HG03469 (cell line): ENCODE data around the gene SMG1.
"Not testable (repeated sequence)": the region's sequence is repeated elsewhere in the genome, so short reads cannot be mapped to it uniquely, and the experiment has no call there.

Source experiments
- ATAC-seq: cut with Tn5 transposase; IDR thresholded peaks from one replicate; pipeline ENCODE4 v1.9.1; 2021; ENCODE audit warnings: mild to moderate bottlenecking, moderate library complexity, moderate number of reproducible peaks; ENCODE audit not compliant: unreplicated experiment

SMG1 gene

DNA sequence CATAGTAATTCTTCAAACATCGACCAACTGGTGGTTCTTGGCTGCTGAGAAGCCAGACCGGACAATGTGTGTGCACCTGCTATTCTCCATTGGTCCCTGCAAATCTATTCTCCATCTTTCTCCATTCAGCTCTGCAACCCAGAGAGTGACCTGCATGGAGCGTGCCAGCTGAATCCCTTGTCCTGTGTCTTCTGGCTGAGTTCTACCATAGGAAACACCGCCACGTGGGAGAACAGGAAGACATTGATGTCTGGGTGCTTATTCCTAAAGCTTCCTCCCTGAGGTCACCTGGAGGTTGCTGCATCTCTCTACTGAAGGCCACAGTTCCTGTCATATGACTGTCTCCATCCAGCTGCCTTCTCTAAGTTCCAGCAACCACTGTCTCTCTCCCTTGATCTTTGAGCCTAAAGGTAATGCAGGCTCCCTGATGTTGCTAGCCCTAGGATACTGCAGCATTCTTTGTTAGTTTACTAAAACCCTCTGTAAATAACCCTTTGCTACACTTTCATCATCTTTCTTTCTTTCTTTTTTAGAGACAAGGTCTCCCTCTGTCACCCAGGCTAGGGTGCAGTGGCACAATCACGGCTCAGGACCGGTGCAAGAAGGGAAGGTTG, 10.6 kb upstream of the SMG1 start:
- no peak for ATAC-seq

DNA sequence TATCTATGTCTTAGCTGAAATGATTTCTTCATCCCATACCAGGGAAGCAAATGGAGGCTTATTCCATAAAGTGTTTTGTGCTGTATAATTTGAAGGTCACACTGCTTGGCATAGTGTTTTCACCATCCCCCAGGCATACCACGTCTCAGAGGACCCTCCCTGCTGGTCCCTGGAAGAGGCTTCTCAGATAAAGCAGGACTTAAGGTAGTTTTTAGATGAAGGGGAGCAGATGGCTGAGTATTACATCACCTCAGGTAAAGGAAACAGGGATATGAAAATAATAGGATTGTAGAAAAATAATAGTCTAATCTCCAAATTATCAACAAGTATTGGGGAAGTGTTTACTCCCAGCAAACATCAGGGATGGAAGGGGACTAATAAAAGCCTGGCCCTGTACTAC, 7.3 kb upstream of the SMG1 start:
- no peak for ATAC-seq

DNA sequence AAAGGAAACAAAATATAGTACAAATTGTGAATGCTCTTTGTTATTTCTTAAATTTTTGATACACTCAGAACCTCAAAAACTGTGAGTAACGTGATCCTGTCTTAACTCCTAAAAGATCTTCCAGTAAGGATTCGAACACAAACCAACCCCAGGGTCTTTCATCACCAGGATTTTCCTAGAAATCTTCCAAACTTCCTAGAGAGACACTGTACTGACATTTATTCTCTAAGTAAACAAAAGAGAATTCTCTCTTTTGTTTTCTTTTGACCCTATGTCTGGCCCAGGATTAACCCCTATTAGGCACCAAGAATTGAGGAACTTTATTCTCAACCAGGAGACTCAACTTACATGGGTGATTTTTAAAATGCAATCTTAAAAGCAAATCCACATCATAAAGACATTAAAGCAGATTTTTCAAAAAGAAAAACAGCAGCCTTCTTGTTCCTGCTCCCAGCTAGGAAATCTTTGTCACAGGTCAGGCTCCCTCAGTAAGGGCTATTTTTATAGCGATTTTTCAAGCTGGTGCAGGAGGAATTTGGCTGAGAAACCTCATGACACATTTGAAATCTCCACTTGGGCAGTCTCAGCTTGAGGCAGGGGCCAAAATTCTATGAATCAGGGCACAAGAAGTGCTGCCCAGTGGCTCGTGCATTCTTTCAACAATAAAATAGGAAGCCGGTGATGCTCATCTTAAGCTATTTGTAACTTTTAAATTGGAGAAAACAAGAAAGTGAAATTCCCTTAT, 6.2 kb upstream of the SMG1 start:
- ATAC-seq: no peak

DNA sequence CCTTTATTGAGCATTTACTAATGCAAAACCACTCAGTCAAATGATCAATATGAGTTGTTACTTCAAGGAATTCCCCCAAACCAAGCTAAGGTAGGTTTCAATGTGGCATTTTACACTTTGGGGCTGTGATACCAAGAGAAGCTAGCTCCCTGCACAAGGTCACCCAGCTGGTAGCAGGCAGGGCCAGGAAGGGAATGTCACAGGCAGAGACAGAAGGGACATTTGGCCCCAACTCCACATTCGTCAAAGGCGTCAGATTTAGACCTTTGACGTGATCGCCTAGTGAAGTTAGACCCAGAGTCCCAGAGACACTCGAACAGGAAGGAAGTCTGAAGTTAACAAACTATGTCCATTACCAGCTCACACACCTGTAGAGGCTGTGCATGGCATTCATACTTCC, 5.5 kb upstream of the SMG1 start:
- ATAC-seq: no peak

DNA sequence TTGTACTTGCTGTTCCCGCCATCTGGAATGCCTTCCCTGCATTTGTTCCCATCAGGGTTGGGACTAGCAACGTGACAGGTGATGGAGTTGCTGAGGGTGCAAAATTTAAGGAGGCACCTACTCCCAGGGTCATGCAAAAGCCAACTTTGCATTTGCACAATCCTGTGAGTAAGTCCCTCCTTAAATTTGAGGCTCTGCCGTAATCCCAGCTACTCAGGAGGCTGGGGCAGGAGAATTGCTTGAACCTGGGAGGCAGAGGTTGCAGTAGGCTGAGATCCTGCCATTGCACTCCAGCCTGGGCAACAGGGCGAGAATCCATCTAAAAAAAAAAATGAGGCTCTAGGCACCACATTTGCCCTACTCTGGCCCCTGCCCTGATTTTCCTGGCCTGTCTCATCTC, 3.9 kb upstream of the SMG1 start:
- ATAC-seq: not testable (repeated sequence)

DNA sequence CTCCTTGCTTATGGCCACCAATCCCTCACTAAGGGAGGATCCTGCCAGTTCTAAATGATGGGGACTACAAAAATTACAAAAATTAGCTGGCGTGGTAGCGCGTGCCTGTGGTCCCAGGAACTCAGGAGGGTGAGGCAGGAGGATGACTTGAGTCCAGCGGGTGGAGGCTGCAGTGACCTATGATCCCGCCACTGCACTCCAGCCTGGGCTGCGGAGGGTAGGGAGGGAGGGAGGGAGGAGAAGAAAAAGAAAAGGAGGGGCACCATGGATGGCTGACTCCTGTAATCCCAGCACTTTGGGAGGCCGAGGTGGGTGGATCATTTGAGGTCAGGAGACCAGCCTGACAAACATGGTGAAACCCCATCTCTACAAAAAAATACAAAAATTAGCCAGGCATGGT, 1.9 kb upstream of the SMG1 start:
- ATAC-seq: not testable (repeated sequence)

DNA sequence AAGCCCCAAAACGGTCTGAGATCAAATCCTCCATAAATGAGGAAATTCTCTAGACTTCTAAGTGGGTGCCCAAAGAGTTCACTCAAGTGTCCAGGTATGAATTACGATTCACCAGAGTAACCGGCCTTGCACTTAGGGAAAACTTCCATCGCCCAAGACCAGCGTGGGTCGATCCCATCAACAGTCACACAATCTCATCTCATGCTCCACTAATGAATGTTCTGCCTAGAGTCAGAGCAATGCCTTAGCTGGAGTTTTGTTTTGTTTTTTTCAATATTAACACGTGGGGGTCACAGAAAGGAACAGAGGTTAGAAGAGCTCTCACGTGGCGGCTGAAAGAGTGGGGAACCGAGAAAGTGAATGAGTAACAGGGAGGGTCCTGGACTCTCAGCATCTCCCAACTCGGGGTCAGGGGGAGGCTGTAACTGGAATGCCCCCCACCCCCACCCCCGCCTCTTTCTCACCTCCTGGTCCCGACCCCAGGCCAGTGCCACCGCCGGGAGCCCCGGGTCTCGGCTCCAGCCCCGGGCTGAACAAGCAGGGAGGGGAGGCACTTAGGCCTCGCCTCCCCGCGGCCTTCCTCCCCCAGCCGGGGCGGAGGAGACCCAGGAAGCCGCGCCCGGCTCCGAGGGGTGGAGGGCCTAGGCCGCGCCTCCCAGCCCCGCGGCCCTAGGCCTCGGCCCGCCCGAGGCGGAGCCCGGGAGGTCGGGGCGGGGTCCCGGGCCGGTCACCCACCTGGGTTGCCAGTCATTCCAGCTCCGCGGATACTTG, 808 bp downstream of the SMG1 start:
- peak; percentile 17 for ATAC-seq

DNA sequence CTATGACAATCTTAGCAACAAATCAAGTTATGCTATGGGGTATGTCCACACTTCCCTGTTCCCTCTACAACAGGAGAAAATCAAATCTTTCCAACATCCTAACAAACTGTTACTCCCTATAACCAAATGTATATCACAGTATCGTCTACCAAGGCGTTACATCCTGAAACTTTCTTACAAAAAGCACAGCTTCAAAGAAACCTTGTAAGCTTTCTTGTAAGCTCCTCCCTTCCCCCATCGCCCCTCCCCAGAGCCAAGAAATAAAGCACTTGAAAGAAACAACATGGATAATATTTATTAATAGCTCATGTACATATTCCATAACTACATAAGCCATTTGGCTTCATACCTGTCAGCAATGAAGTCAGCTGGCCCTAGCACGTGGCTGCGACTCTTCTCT, 2.3 kb downstream of the SMG1 start:
- ATAC-seq: not testable (repeated sequence)

DNA sequence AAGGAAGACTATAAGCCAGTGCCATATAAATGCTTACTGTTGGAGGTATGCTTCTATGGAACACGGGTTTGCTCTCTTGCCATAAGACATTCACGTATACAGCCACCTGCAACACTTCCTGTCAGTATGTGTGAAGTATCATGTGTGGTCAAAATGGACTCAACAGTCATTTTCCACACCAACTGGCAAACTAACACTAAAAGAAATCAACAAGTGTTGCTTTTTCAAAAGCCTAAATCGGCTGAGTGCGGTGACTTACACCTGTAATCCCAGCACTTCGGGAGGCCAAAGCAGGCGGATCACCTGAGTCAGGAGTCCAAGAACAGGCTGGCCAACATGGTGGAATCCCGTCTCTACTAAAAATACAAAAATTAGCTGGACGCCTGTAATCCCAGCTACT, 3.1 kb downstream of the SMG1 start:
- not testable (repeated sequence) for ATAC-seq

DNA sequence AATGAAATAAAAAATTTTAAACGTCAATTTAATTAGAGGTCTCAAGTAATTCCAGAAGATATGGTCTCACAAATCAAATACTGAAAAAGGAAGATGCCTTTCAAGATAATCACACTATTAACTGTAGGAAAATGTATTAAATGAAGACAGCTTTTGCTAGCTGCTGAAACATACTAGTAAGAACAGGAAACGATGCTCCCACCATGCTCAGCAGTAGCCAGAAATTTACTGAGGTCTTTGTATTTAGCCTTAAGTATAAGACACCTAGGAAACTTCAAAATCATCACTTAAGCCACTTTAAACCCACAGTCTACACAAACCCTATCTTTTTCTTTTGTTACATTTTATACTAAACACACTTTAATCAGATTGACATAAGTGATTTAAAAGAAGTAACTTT, 16.6 kb downstream of the SMG1 start:
- ATAC-seq: not testable (repeated sequence)

DNA sequence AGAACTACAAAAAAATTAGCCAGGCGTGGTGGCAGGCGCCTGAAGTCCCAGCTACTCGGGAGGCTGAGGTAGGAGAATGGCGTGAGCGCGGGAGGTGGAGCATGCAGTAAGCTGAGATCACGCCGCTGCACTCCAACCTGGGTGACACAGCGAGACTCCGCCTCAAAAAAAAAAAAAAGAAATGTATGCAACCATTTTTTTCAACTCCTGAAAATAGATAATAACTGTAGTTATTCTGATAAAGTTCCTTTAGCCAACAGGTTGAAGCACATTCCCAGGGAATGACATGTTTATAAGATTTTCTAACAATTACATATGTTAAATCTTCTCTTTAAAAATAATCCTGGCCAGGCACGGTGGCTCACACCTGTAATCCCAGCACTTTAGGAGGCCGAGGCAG, 17.5 kb downstream of the SMG1 start:
- not testable (repeated sequence) for ATAC-seq

DNA sequence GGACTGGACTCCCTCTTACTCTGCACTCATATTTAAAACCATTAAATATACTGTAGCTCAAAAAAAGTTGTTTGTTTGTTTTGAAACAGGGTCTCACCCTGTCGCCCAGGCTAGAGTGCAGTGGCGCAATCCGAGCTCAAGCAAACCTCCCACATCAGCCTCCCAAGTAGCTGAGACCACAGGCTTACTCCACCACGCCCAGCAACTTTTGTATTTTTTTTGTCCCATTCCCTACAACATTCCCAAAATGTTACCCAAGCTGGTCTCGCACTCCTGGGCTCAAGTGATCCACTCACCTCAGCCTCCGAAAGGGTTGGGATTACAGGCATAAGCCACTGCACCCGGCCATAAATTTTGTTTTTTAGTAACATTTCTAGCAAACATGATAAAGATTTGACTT, 23.4 kb downstream of the SMG1 start:
- not testable (repeated sequence) for ATAC-seq

DNA sequence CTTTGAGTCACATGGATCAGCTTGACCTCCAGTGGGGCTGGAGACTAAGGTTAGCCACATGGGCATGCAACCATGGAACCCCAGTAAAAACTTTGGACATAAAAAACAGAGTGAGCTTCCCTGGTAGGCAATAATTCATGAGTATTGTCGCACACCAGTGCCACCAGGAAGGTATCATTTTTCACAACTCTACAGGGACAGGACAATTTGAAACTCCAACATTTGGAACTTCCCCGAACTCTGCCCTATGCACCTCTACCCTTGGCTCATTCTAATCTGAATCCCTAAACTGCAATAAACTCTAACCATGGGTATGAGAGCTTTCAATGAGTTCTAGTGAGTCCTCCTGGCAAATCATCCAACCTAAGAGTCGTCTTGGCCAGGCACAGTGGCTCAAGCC, 24.2 kb downstream of the SMG1 start:
- ATAC-seq: not testable (repeated sequence)

DNA sequence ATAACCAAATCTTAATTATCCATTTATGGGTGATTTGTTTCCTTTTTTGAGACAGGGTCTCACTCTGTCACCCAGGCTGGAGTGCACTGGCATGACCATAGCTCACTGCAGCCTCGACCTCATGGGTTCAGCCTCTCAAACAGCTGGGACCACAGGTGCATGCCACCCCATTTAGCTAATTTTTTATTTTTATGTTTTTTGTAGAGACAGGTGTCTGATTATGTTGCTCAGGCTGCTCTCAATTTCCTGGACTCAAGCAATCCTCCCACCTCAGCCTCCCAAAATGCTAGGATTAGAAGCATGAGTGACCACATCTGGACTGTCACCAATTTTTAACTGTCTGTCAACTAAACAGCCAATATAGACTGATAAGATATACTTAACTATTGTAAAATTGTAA, 25.0 kb downstream of the SMG1 start:
- ATAC-seq: not testable (repeated sequence)

DNA sequence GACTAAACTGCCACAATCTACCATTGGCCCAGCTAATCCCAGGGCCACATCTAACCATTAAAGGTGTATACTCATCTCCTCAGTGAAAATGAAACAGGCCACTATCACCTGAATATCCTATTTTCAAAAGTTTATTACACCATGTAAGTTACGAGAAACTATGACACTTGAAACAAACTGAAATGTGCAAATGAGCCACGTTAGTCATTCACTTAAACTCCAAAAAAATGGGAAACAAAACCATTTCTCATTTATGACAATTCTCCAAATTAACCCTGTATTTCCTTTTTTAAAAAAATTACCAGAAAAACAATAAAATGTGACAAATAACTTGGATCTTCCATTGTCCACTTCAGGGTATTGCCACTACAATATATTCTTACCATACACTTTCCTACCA, 41.8 kb downstream of the SMG1 start:
- ATAC-seq: not testable (repeated sequence)

DNA sequence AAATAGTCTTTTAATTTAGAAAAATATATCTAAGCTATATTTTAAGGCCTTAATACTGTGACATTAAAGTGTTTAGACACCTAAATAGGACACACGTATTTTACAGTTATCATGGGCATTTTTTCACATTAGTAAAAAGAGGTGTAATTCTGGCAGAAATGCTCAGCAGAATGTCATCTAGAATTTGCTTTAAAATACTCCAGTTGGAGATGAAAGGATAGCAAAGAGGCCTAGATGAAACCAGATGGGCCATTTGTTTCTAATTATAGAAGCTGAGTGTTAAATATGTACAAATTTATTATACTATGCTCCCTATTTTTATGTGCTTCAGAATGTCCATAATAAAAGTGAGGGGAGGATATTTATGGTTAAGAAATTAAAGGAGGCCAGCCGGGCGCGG, 48.5 kb downstream of the SMG1 start:
- not testable (repeated sequence) for ATAC-seq

DNA sequence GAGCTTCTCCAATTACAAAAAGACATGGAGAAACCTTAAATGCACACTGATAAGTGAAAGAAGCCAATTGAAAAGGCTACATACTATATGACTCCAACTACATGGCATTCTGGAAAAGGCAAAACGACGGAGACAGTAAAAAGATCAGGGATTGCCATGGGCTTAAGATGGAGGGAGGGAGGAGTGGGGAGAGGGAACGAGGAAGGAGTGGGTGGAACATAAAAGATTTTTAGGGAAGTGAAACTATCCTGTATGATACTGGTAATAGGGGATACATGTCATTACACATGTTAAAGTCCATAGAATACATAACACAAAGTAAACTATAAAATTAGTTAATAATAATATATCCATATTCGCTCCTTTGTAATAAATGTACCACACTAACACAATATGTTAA, 48.9 kb downstream of the SMG1 start:
- ATAC-seq: not testable (repeated sequence)

DNA sequence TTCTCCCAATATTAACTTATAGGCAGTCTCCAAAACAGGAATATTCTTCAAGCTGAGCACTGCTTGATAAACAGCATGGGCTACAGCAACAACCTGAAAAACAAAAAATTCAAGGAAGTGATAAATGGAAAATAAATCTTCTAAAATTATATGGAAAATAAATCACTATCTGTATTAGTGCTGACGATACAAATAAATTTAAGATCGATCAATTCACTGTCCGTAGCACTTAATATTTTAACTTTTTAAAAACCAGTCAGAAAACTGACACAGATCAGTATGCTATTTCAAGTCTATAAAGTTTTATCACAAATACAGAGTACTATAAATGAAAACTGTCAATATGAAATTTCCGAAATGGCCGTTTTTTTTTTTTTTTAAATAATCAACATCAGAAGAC, 49.9 kb downstream of the SMG1 start:
- ATAC-seq: not testable (repeated sequence)

DNA sequence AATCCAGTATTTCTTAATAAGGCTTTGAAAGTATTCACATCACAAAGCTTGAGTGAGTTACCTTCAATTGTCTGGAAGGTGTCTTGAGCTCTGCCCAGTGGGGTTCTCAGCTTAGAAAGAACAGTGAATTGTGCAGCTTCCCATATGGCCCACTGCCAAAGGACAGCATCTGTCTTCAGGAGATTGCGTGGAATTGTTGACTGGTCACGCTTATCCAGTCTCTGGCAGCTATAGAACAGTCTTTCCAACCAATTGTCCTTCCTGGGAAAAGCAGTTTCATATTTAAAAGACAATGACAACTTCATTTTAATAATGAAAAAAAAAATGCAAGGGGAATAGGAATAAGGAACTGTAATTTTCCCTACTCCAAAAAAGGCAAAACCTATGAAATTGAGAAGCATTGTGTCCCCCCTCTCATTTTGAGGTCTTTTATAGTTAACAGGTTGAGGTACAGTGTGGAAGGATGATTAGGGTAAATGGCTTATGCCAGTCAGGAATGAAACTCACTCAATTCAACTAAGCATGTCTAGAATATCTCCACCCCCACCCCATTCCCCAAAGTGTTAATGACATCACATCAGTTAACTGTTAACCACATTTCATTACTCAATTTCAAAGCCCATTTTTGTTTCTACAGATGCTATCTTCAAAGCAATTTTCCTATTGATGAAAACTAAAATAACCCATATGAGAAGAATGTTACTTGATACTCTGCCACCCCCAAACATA, 57.0 kb downstream of the SMG1 start:
- ATAC-seq: not testable (repeated sequence)

DNA sequence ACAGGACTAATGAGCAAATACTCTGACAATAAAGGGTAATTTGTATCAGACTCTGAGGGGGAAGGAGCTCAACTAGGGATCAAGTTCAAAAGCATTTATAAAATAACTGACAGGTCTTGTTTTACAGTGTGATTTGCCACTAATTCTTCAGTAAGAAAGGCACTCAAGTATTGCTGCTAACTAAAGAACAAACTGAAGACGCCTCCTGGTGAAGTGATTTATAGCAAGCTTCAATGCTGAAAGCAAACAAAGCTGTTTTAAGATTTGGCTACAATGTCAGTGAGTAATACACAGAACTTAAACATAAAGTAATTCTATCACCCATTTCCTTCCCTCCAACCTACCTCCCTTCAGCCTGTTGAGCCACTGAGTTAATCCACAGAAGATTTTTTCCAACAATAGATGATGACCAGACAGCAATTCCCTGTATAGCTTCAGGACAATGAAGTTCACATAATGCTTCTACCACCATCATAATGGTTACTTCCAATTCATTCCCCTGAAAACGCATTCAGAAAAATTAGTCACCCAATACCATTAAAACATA, 59.9 kb downstream of the SMG1 start:
- not testable (repeated sequence) for ATAC-seq

DNA sequence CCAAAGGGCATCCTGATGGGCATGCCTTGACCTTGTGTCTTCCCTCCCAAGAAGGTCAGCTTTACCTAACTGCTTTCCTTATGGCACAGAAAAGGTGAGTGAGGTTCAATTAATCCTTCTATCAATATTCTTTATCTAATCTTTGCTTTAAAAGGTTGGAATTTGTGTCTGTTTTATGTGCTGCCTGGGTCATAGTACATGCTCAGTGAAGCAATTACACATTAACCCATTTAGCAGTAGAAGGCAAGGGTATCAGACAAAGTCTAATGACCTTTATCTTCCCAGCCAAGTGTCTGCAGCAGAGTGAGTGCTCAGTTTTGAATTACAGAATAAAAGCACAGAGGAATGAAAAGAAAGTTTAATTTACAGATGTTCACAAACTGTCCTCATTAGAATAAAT, 63.3 kb downstream of the SMG1 start:
- ATAC-seq: not testable (repeated sequence)
